ENCODE measurements around the gene ZNF304.

ZNF304 gene

GRCh38 chr19:57350877-57351805 is at the start of gene ZNF304:
ZNF304 (plus strand) TSS chr19:57351271; CDS start chr19:57351665, 394 bp downstream.
- FAIRE-seq (no peak), DNase-seq (ENCODE audit: low spot score) (peak; percentile 95)

- DNase-seq (ENCODE audit: low spot score) (peak; percentile 27), FAIRE-seq (no peak)
These were observed 49.0 kb upstream of the ZNF304 start for GRCh38 chr19:57302020-57302465.

GRCh38 chr19:57302727-57303401 is 48.2 kb upstream of the ZNF304 start:
- FAIRE-seq, result no peak
- DNase-seq (ENCODE audit: low spot score), result no peak

DNA sequence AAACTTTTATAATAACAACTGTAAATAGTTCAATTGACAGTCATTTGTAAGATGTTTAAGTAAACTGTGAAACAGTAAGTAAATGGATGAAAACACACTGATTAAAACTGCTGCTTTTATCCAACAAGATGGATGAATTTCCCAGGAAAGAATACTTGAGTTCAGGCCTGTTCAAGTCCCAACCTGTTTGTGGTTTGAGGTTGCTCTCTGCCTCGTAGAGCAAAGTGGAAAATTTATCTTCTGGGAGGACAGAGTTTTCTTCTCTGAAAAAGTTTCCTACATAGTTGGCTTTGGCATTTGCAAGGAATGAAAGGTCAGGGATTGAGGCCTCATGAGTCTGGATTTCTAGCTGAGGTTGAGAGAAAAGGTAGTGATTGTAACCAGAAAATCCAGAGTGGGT is 46.0 kb upstream of the ZNF304 start:
- no peak for FAIRE-seq
- DNase-seq (ENCODE audit: low spot score), result no peak

- FAIRE-seq, result no peak
These were observed 42.6 kb upstream of the ZNF304 start for GRCh38 chr19:57308514-57308913.

DNA sequence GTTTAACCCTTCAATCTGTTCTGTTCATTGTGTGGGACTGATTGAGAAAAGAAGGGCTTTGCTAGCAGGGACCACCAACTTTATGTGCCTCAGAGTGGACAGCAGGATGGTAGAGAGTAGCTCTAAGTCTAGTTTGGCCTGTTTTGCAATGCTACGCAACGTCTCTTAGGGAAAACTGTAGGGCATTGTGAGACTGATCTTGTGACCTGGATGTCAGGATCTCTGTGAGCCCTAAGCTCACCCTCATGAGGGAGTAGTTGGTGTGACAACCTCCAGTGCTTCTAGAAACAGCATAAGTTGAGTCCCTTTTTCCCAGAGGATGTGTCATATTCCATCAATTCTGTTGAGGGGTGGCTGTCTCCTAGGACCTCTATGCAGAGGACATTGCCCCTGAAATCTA is 40.3 kb upstream of the ZNF304 start:
- no peak for DNase-seq (ENCODE audit: low spot score)
- FAIRE-seq, result no peak

More at GRCh38 chr19:57308514-57308913, 42.6 kb upstream of the ZNF304 start:
- DNase-seq (ENCODE audit: low spot score), result no peak

DNA sequence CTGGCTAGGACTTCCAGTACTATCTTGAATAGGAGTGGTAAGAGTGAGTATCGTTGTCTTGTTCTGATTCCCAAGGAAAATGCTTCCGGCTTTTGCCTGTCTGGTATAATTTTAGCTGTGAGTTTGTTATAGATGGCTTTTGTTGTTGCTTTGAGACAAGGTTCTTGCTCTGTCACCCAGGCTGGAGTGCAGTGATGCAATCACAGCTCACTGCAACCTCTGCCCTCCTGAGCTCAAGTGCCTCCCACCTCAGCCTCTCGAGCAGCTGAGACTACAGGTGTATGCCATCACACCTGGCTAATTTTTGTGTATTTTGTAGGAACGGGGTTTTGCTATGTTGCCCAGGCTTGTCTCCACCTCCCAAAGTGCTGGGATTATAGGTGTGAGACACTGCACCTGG is 36.9 kb upstream of the ZNF304 start:
- FAIRE-seq, result no peak

GRCh38 chr19:57317503-57317902 is 33.6 kb upstream of the ZNF304 start:
- DNase-seq (ENCODE audit: low spot score), result no peak
- no peak for FAIRE-seq

More for the DNA sequence above, 36.9 kb upstream of the ZNF304 start:
- DNase-seq (ENCODE audit: low spot score), result no peak

GRCh38 chr19:57319869-57320179 is 31.2 kb upstream of the ZNF304 start:
- FAIRE-seq (no peak), DNase-seq (ENCODE audit: low spot score) (no peak)

DNA sequence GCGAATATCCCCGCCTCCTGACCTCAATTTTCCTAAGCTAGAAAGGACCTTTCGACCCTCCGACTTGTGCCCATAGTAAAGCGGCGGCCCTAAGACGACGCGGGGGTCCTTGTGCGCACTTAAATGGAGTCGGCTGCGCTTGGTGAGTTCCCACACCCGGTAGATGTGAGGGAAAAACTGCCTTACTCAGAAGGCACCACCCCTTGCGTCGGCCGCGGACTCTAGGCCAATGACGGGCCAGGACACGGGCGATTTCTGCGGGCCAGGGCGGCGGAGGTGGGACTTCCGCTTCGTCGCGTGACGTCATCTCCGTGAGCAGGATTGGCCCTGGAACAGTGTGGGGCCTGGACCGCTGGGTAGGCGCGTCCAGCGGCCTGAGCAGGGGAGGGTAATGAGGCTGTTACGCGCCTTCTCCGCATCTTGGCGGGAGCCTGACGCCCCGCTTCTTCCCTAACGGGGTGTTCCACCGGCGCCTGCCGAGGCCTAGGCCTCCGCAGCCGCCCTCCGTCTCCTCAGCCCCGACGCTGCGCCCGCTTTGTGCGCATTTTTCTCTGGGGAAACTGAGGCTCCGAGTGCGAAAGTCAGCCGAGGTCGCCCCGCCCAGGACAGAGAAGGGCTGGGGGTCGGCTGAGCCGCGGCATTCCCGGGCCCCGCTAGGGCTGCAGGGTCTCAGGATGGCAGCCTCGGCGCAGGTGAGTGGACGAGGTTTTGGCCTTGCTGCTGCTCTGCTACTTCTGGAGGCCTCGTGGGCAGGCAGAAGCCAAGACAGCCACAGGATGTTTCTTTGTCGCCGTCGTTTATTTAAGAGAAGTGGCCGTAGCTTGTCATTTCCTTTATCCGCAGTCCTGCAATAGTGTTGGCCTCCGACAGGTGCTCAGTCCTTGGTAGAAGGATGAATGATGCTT is 30.6 kb upstream of the ZNF304 start, which contains the start of gene ZNF543:
TSS of gene ZNF543 (plus strand) at position 293 of the 905 bp plus-strand sequence. CDS start at position 675, 382 bp downstream.
- DNase-seq (ENCODE audit: low spot score) (peak; percentile 97), FAIRE-seq (peak; percentile 93)

DNA sequence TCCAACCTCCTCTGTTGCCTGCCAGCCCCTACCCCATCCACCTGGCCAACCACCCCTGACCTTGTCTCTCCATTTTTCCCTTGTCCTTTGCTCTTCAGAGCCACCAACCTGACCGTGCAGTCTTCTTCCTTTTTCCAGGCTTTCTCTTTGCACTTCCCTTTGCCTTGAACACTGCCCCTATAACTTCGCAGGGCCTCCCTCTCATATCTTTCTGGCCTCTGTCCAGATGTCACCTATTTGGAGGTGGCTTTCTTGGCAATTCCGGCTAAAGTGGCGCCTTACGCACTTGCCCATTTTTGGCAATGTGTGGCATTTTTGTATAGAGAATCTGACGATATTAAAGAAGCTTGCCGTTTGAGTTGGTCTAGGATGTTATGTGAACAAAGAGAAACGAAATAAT is 30.0 kb upstream of the ZNF304 start:
- no peak for DNase-seq (ENCODE audit: low spot score)
- no peak for FAIRE-seq

GRCh38 chr19:57321751-57322150 is 29.3 kb upstream of the ZNF304 start:
- no peak for FAIRE-seq
- no peak for DNase-seq (ENCODE audit: low spot score)

GRCh38 chr19:57324992-57325391 is 26.1 kb upstream of the ZNF304 start:
- no peak for FAIRE-seq
- DNase-seq (ENCODE audit: low spot score), result no peak

DNA sequence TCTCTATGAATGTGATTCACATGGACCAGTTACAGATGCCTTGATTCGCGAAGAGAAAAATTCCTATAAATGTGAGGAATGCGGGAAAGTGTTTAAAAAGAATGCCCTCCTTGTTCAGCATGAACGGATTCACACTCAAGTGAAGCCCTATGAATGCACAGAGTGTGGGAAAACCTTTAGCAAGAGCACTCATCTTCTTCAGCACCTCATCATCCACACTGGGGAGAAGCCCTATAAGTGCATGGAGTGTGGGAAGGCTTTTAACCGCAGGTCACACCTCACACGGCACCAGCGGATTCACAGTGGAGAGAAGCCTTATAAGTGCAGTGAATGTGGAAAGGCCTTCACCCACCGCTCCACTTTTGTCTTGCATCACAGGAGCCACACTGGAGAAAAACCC is 23.1 kb upstream of the ZNF304 start:
- FAIRE-seq (no peak), DNase-seq (ENCODE audit: low spot score) (no peak)

DNA sequence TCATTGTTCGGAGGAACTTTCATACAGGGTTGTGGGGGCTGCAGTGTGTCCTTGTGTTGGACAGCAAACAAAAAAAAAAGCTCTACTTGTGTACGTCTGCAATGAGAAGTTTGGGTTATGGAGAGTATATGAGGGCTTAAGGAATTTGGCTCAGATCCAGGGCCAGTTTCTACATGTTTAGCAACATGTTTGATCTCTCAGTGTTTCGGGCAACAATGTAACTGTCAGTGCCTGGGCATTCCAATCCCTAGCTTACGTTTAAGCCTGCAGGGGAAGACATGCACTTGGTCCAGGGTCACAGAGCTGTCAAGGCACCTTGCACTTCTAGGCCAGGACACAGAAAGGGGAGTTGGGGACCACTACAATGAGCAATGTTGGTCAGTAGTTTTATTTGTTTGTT is 16.9 kb upstream of the ZNF304 start:
- FAIRE-seq (no peak), DNase-seq (ENCODE audit: low spot score) (no peak)

GRCh38 chr19:57338877-57339276 is 12.2 kb upstream of the ZNF304 start:
- FAIRE-seq (no peak), DNase-seq (ENCODE audit: low spot score) (no peak)

DNA sequence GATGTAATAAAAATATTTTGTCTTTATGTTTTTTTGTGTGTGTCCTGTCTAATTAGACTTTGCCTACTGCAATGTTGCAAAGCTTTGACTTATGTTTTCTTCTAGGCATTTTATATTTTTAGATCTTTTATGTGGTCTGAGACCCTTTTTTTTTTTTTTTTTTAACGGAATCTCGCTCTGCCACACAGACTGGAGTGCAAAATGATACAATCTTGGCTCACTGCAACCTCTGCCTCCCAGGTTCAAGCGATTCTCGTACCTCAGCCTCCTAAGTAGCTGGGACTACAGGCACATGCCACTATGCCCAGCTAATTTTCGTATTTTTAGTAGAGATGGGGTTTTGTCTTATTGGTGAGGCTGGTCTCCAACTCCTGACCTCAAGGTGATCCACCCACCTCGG is 8.5 kb upstream of the ZNF304 start:
- no peak for FAIRE-seq
- no peak for DNase-seq (ENCODE audit: low spot score)

- DNase-seq (ENCODE audit: low spot score) (no peak), FAIRE-seq (no peak)
These were observed 2.9 kb upstream of the ZNF304 start for GRCh38 chr19:57348136-57348535.

GRCh38 chr19:57351867-57352266 is 796 bp downstream of the ZNF304 start:
- FAIRE-seq, result no peak
- no peak for DNase-seq (ENCODE audit: low spot score)

- no peak for FAIRE-seq
These were observed 4.8 kb downstream of the ZNF304 start for GRCh38 chr19:57355916-57356315.

DNA sequence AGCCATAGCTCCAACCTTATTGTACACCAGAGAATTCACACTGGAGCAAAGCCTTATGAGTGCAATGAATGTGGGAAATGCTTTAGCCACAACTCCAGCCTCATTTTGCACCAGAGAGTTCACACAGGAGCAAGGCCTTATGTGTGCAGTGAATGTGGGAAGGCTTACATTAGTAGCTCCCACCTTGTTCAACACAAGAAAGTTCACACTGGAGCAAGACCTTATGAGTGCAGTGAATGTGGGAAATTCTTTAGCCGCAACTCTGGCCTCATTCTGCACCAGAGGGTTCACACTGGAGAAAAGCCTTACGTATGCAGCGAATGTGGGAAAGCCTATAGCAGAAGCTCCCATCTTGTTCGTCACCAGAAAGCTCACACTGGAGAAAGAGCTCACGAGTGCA is 6.3 kb downstream of the ZNF304 start:
- no peak for DNase-seq (ENCODE audit: low spot score)
- no peak for FAIRE-seq

More at GRCh38 chr19:57355916-57356315, 4.8 kb downstream of the ZNF304 start:
- DNase-seq (ENCODE audit: low spot score), result no peak

Data from urothelium cell line (cell line).